ENCODE data around the gene CCDC141. TPM values are rescaled to one million over a fixed set of nuclear protein-coding genes. Genes with fewer than 3 reads are reported as not detected.

CCDC141 gene
- total RNA-seq, 2 donors from 2014 or later = 118 to 142 TPM

DNA sequence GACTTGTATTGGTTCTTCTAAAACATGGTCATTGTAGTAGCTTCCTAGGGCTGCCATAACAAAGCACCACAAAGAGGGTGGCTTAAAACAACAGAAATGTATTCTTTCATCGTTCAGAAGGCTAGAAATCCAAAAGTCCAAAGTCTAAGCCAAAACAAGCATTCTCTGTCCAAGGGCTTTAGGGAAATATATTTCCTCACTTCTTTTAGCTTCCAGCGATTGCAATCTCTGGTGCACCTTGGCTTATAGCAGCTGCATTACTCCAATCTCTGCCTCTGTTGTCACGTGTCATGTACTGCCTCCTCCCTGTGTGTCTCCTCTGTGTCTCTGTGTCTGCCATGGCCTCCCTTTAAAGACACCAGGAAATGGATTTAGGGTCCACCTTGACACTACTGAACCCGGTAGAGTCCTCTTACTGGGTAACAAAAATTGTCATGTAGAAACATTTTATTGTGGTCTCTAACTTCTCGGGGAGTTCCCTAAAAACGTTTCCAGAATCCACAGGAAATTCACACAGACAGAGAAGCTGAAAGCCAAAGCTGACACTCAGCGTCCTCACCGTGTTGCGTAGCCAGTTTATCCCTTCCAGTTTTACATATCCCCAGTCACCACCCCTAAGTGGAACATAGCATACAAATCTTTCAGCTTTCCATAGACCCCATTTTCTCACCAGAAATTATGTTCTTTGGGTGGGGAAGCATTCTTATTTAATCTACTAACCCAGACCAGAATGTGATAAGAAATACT lies 222.0 kb downstream of the CCDC141 start:
- TF ChIP-seq, protein P1, sequence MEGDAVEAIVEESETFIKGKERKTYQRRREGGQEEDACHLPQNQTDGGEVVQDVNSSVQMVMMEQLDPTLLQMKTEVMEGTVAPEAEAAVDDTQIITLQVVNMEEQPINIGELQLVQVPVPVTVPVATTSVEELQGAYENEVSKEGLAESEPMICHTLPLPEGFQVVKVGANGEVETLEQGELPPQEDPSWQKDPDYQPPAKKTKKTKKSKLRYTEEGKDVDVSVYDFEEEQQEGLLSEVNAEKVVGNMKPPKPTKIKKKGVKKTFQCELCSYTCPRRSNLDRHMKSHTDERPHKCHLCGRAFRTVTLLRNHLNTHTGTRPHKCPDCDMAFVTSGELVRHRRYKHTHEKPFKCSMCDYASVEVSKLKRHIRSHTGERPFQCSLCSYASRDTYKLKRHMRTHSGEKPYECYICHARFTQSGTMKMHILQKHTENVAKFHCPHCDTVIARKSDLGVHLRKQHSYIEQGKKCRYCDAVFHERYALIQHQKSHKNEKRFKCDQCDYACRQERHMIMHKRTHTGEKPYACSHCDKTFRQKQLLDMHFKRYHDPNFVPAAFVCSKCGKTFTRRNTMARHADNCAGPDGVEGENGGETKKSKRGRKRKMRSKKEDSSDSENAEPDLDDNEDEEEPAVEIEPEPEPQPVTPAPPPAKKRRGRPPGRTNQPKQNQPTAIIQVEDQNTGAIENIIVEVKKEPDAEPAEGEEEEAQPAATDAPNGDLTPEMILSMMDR (conservative IDR thresholded peaks at IDR 0.05) = no peak
- no peaks in the 10 kb centered on the region for H3K27me3 Mint-ChIP-seq (ENCODE audit: insufficient read depth)
- Histone ChIP-seq H3K27me3 (ENCODE audit: control insufficient read depth, insufficient read depth, low read length, poor library complexity, severe bottlenecking) (no peaks in the 10 kb centered on the region), H3K4me1 (ENCODE audit: control insufficient read depth, insufficient read depth, low read length) (peaks cover 7% of the 10 kb centered on the region), H3K9me3 (ENCODE audit: control insufficient read depth, low read length) (peaks cover 5% of the 10 kb centered on the region), H3K9ac (ENCODE audit: extremely low read depth, low read length, poor library complexity, severe bottlenecking) (no peak overlapping the region), H3K27ac (ENCODE audit: low read depth, low read length) (no peak overlapping the region), H3K36me3 (ENCODE audit: control insufficient read depth, insufficient read depth, low read length) (peaks cover 83% of the 10 kb centered on the region), H3K4me3 (ENCODE audit: low read length) (no peak overlapping the region)
- peaks cover 24% of the 10 kb centered on the region for H3K4me1 Mint-ChIP-seq
- no peaks in the 10 kb centered on the region for H3K9me3 Mint-ChIP-seq
- H3K36me3 Mint-ChIP-seq (ENCODE audit: low read depth) = peaks cover 68% of the 10 kb centered on the region
- H3K4me3 Mint-ChIP-seq = no peak overlapping the region
- H3K27ac Mint-ChIP-seq = peak overlapping the region; percentile 23
- no peak for DNase-seq
- WGBS, 2 experiments (ENCODE audit: insufficient coverage in 1 of 2, insufficient read length in 1 of 2) = 83 to 88% methylated on average over 6 to 9 of the region's 9 CpGs

DNA sequence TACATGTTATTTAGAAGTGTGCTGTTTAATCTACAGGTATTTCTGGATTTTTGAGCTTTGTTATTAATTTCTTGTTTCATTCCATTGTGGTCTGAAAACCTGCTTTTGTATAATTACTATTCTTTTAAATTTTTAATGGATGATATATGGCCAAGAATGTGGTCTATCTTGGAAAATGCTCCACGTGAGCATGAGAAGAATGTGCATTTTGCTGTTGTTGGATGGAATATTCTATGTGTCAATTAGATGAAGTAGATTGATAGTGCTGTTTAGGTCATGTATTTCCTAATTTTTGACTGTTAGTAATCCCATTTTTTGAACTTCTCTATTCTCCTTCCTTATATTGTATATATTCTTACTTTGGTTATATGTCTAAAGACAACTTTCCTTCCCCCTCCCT lies 222.8 kb downstream of the CCDC141 start:
- H3K4me1 ChIP-seq (ENCODE audit: control insufficient read depth, insufficient read depth, low read length) = peaks cover 7% of the 10 kb centered on the region

DNA sequence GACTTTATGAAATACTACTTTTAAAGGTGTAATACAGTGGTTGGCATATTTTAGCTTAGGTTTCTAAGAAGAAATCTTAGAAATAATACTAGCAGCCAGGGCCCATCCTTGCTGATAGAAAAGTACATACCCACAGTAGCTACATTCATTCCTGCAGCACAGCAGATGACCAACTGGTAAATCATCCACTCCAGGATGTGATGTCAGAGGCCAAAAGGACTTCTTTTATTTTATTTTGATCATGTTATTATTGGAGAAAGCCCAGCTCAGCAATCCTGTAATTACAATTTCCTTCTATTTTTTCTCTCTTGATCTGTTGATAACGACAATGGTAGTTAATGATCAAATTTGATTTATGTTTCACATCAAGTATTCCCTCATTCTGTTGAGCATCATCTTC lies 224.8 kb downstream of the CCDC141 start:
- H3K9me3 Mint-ChIP-seq = no peaks in the 10 kb centered on the region
- peaks cover 65% of the 10 kb centered on the region for H3K36me3 Mint-ChIP-seq (ENCODE audit: low read depth)
- WGBS, 2 experiments (ENCODE audit: insufficient coverage in 1 of 2, insufficient read length in 1 of 2) = 100% methylated on average over 1 of the region's 1 CpG; no CpG with 5 or more reads in 1 of the 2 experiments
- H3K27ac Mint-ChIP-seq = no peak overlapping the region
- Histone ChIP-seq H3K36me3 (ENCODE audit: control insufficient read depth, insufficient read depth, low read length) (peaks cover 75% of the 10 kb centered on the region), H3K4me1 (ENCODE audit: control insufficient read depth, insufficient read depth, low read length) (peaks cover 7% of the 10 kb centered on the region), H3K27me3 (ENCODE audit: control insufficient read depth, insufficient read depth, low read length, poor library complexity, severe bottlenecking) (no peaks in the 10 kb centered on the region), H3K9ac (ENCODE audit: extremely low read depth, low read length, poor library complexity, severe bottlenecking) (no peak overlapping the region), H3K4me3 (ENCODE audit: low read length) (no peak overlapping the region), H3K27ac (ENCODE audit: low read depth, low read length) (no peak overlapping the region), H3K9me3 (ENCODE audit: control insufficient read depth, low read length) (peaks cover 5% of the 10 kb centered on the region)
- H3K4me3 Mint-ChIP-seq = no peak overlapping the region
- H3K27me3 Mint-ChIP-seq (ENCODE audit: insufficient read depth) = no peaks in the 10 kb centered on the region
- no peak for DNase-seq
- H3K4me1 Mint-ChIP-seq = peaks cover 16% of the 10 kb centered on the region
- TF ChIP-seq, protein P1 (conservative IDR thresholded peaks at IDR 0.05) = no peak

More for the DNA sequence above, 222.8 kb downstream of the CCDC141 start:
- WGBS, 2 experiments (ENCODE audit: insufficient coverage in 1 of 2, insufficient read length in 1 of 2) = 85% methylated on average over 1 of the region's 1 CpG; no CpG with 5 or more reads in 1 of the 2 experiments
- Histone ChIP-seq H3K27me3 (ENCODE audit: control insufficient read depth, insufficient read depth, low read length, poor library complexity, severe bottlenecking) (no peaks in the 10 kb centered on the region), H3K36me3 (ENCODE audit: control insufficient read depth, insufficient read depth, low read length) (peaks cover 83% of the 10 kb centered on the region), H3K27ac (ENCODE audit: low read depth, low read length) (no peak overlapping the region), H3K4me3 (ENCODE audit: low read length) (no peak overlapping the region), H3K9ac (ENCODE audit: extremely low read depth, low read length, poor library complexity, severe bottlenecking) (no peak overlapping the region), H3K9me3 (ENCODE audit: control insufficient read depth, low read length) (peaks cover 5% of the 10 kb centered on the region)
- Mint-ChIP-seq H3K4me1 (peaks cover 24% of the 10 kb centered on the region), H3K36me3 (ENCODE audit: low read depth) (peaks cover 73% of the 10 kb centered on the region), H3K9me3 (no peaks in the 10 kb centered on the region), H3K27ac (no peak overlapping the region), H3K27me3 (ENCODE audit: insufficient read depth) (no peaks in the 10 kb centered on the region), H3K4me3 (no peak overlapping the region)
- TF ChIP-seq, protein P1 (conservative IDR thresholded peaks at IDR 0.05) = no peak
- DNase-seq = no peak
